ENCODE results near the gene MORN5.

MORN5 gene

GRCh38 chr9:122168356-122168755 is 8.6 kb downstream of the MORN5 start:
- no peaks in the 10 kb centered on the region for H3K4me1 ChIP-seq (ENCODE audit: control insufficient read depth, insufficient read depth, low read length)
- TF ChIP-seq ZNF175 (tag by site-specific recombination; IDR thresholded peaks at IDR 0.05) (no peak), ZNF561 (tag by site-specific recombination; IDR thresholded peaks at IDR 0.05; ENCODE audit: borderline replicate concordance) (no peak), MYNN (tag by site-specific recombination; IDR thresholded peaks at IDR 0.05; ENCODE audit: borderline replicate concordance) (no peak), KLF1 (tag by site-specific recombination; IDR thresholded peaks at IDR 0.05) (no peak), MZF1 (tag by site-specific recombination; IDR thresholded peaks at IDR 0.05; ENCODE audit: borderline replicate concordance) (no peak), ZBTB21 (tag by site-specific recombination; IDR thresholded peaks at IDR 0.05) (no peak), ZNF138 (tag by site-specific recombination; IDR thresholded peaks at IDR 0.05; ENCODE audit: borderline replicate concordance) (no peak), ZSCAN16 (tag by site-specific recombination; IDR thresholded peaks at IDR 0.05) (no peak)
- TF ChIP-seq, protein P1, sequence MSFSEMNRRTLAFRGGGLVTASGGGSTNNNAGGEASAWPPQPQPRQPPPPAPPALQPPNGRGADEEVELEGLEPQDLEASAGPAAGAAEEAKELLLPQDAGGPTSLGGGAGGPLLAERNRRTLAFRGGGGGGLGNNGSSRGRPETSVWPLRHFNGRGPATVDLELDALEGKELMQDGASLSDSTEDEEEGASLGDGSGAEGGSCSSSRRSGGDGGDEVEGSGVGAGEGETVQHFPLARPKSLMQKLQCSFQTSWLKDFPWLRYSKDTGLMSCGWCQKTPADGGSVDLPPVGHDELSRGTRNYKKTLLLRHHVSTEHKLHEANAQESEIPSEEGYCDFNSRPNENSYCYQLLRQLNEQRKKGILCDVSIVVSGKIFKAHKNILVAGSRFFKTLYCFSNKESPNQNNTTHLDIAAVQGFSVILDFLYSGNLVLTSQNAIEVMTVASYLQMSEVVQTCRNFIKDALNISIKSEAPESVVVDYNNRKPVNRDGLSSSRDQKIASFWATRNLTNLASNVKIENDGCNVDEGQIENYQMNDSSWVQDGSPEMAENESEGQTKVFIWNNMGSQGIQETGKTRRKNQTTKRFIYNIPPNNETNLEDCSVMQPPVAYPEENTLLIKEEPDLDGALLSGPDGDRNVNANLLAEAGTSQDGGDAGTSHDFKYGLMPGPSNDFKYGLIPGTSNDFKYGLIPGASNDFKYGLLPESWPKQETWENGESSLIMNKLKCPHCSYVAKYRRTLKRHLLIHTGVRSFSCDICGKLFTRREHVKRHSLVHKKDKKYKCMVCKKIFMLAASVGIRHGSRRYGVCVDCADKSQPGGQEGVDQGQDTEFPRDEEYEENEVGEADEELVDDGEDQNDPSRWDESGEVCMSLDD (tag by site-specific recombination; IDR thresholded peaks at IDR 0.05) = no peak
- H3K36me3 ChIP-seq (ENCODE audit: control insufficient read depth in 2 of 2, insufficient read depth in 1 of 2, low read length in 2 of 2) = no peaks in the 10 kb centered on the region
- no peak overlapping the region for H3K27ac ChIP-seq (ENCODE audit: extremely low read depth, low read depth, low read length)
- ChIA-PET POLR2A (no interaction called here), CTCF (interaction anchor here (1.0 kb wide), 1 partner anchor 14 kb away, joined by 3 read pairs; no protein-coding TSS in a partner anchor)
- H3K4me3 ChIP-seq (ENCODE audit: low read depth, low read length) = no peak overlapping the region
- no peaks in the 10 kb centered on the region for H3K9me3 ChIP-seq (ENCODE audit: control insufficient read depth, insufficient read depth, low read depth, low read length)

DNA sequence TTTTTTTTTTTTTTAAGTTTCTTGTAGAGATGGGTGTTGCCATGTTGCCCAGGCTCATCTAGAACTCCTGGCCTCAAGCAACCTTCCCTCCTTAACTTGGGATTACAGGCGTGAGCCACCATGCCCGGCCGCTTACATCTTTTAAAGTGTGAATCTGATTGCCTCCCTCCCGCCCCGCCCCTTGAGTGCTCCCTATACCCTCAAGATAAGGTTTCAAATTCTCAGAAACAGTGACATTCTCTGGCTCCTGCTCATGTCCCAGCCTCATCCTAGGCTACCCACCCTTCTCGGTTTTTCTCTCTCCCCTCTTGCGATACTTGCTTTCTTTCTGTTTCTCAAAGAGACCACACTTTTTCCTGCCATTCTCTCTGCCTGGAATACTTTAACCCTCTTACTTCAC is 12.4 kb downstream of the MORN5 start:
- Histone ChIP-seq H3K27ac (ENCODE audit: extremely low read depth, low read depth, low read length) (no peak overlapping the region), H3K9me3 (ENCODE audit: control insufficient read depth, insufficient read depth, low read depth, low read length) (no peaks in the 10 kb centered on the region), H3K4me3 (ENCODE audit: low read depth, low read length) (no peak overlapping the region), H3K4me1 (ENCODE audit: control insufficient read depth, insufficient read depth, low read length) (no peaks in the 10 kb centered on the region), H3K36me3 (ENCODE audit: control insufficient read depth in 2 of 2, insufficient read depth in 1 of 2, low read length in 2 of 2) (no peaks in the 10 kb centered on the region)
- ChIA-PET CTCF (interaction anchor here (0.7 to 0.8 kb wide), 2 partner anchors 47 to 127 kb away, joined by 4 to 8 read pairs; no protein-coding TSS in a partner anchor), POLR2A (interaction anchor here (0.6 kb wide), 1 partner anchor 16 kb away, joined by 4 read pairs; no protein-coding TSS in a partner anchor)
- no peak for TF ChIP-seq ZNF202 (tag by site-specific recombination; IDR thresholded peaks at IDR 0.05; ENCODE audit: borderline replicate concordance)
- no peak for TF ChIP-seq ZNF571 (tag by site-specific recombination; IDR thresholded peaks at IDR 0.05)
- TF ChIP-seq ZNF548 (tag by site-specific recombination; IDR thresholded peaks at IDR 0.05) = no peak
- TF ChIP-seq MEIS1 (CRISPR knock-in tag; IDR thresholded peaks at IDR 0.05; ENCODE audit: borderline replicate concordance) = no peak
- TF ChIP-seq OVOL3 (tag by site-specific recombination; IDR thresholded peaks at IDR 0.05) = no peak

- ChIA-PET POLR2A (no interaction called here), CTCF (interaction anchor here (0.8 kb wide), 1 partner anchor 59 kb away, joined by 3 read pairs; no protein-coding TSS in a partner anchor)
- Histone ChIP-seq H3K9me3 (ENCODE audit: control insufficient read depth, insufficient read depth, low read depth, low read length) (no peaks in the 10 kb centered on the region), H3K36me3 (ENCODE audit: control insufficient read depth in 2 of 2, insufficient read depth in 1 of 2, low read length in 2 of 2) (no peaks in the 10 kb centered on the region), H3K27ac (ENCODE audit: extremely low read depth, low read depth, low read length) (no peak overlapping the region), H3K4me1 (ENCODE audit: control insufficient read depth, insufficient read depth, low read length) (no peaks in the 10 kb centered on the region), H3K4me3 (ENCODE audit: low read depth, low read length) (no peak overlapping the region)
- TF ChIP-seq ZNF623 (tag by site-specific recombination; IDR thresholded peaks at IDR 0.05) = no peak
- TF ChIP-seq ZNF449 (tag by site-specific recombination; IDR thresholded peaks at IDR 0.05) = no peak
- TF ChIP-seq ZNF223 (tag by site-specific recombination; IDR thresholded peaks at IDR 0.05) = no peak
- TF ChIP-seq ZNF621 (tag by site-specific recombination; IDR thresholded peaks at IDR 0.05) = no peak
- TF ChIP-seq PRDM4 (tag by site-specific recombination; IDR thresholded peaks at IDR 0.05) = no peak
- TF ChIP-seq ZNF416 (tag by site-specific recombination; IDR thresholded peaks at IDR 0.05) = no peak
- no peak for TF ChIP-seq KLF9 (tag by site-specific recombination; IDR thresholded peaks at IDR 0.05; ENCODE audit: low read depth)
- no peak for TF ChIP-seq GLI2 (tag by site-specific recombination; IDR thresholded peaks at IDR 0.05; ENCODE audit: borderline replicate concordance, low read depth)
- TF ChIP-seq, protein P2, sequence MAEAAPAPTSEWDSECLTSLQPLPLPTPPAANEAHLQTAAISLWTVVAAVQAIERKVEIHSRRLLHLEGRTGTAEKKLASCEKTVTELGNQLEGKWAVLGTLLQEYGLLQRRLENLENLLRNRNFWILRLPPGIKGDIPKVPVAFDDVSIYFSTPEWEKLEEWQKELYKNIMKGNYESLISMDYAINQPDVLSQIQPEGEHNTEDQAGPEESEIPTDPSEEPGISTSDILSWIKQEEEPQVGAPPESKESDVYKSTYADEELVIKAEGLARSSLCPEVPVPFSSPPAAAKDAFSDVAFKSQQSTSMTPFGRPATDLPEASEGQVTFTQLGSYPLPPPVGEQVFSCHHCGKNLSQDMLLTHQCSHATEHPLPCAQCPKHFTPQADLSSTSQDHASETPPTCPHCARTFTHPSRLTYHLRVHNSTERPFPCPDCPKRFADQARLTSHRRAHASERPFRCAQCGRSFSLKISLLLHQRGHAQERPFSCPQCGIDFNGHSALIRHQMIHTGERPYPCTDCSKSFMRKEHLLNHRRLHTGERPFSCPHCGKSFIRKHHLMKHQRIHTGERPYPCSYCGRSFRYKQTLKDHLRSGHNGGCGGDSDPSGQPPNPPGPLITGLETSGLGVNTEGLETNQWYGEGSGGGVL (tag by site-specific recombination; IDR thresholded peaks at IDR 0.05) = no peak
Measured at GRCh38 chr9:122173670-122174069, 14.0 kb downstream of the MORN5 start.

Measured in HEK293 (cell line).